ENCODE results near the gene NUDT14. TPM values are rescaled to one million over a fixed set of nuclear protein-coding genes. Genes with fewer than 3 reads are reported as not detected.

Gene NUDT14
- total and polyA plus RNA-seq, 3 experiments from 2014 or later: 6.7 to 12.4 (median 6.9) TPM

DNA sequence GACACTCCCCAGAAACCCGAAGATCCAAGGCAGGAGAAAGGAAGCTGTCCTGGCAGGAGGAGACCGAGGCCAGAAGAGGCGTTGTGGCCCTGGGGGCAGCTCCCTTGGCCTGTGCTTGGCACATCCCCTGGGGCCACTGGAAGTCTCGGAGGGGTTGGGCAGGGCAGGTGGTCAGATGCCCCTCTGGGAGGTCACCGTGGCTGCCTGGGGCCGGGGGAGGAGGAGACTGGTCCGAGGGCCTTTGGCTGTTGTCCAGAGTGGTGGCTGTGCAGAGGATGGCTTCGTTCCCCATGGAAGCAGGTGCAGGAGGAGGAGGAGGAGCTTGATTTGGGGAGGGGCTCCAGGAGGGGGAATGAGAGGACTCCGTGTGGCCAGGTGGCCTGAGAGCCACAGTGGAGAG lies 3.3 kb upstream of the NUDT14 start:
- H3K4me1 Mint-ChIP-seq: peaks cover 0 to 18% (median 4%) of the 10 kb centered on the region in 3 donors
- H3K36me3 Mint-ChIP-seq: no peaks in the 10 kb centered on the region
- H3K4me3 Mint-ChIP-seq: no peak overlapping the region
- DNase-seq: no peak
- ChIA-PET POLR2A (no interaction called here), CTCF (interaction anchor here (1.3 to 1.9 kb wide), 2 partner anchors 11 to 15 kb away, joined by 5 read pairs; partner anchors contain the start of gene JAG2)
- H3K27me3 Mint-ChIP-seq: peaks cover 0 to 2% of the 10 kb centered on the region in 2 donors
- no peaks in the 10 kb centered on the region for H3K9me3 Mint-ChIP-seq
- Histone ChIP-seq H3K27me3 (ENCODE audit: insufficient read depth, low read length, poor library complexity, severe bottlenecking) (no peaks in the 10 kb centered on the region), H3K4me3 (ENCODE audit: low read length) (no peak overlapping the region), H3K36me3 (ENCODE audit: insufficient read depth, low read length) (no peaks in the 10 kb centered on the region), H3K4me1 (ENCODE audit: insufficient read depth, low read length) (peaks cover 20% of the 10 kb centered on the region), H3K27ac (ENCODE audit: low read depth, low read length) (no peak overlapping the region), H3K9me3 (ENCODE audit: low read length) (no peaks in the 10 kb centered on the region)
- H3K27ac Mint-ChIP-seq: no peak overlapping the region

DNA sequence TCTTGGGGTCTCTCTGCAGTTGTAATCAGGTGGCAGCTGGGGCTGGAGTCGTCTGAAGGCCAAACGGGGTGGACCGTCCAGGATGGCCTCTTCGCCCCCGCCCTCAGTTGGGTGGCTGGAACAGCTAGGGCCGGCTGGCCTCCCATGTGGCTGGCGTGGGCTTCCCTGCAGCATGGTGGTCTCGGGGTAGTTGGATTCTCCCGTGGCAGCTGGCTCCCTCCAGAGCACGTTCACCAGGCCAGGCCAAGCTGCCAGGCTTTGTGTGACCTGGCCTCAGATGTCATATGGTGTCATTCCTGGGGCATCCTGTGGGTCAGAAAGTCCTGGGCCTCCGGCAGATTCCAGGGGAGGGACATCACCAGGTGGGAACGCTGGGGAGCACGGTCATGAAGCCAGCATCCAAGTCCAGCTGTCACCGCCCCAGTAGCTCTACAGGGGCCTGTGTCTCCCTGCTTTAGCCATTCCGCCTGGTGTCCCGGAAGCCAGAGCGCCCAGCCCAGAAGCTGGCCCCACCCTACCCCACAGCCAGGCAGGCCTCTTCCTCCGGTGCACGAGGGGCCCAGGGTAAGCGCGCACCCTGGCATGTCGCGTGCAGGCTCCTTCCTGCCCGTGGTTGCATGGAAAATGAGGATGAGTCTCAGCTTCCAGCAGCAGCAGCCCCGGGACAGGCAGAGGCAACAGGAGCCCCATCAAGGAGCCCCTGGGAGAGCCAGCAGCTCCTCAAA lies 1.3 kb upstream of the NUDT14 start:
- Histone ChIP-seq H3K4me1 (ENCODE audit: insufficient read depth, low read length) (peaks cover 20% of the 10 kb centered on the region), H3K27ac (ENCODE audit: low read depth, low read length) (no peak overlapping the region), H3K27me3 (ENCODE audit: insufficient read depth, low read length, poor library complexity, severe bottlenecking) (no peaks in the 10 kb centered on the region), H3K36me3 (ENCODE audit: insufficient read depth, low read length) (no peaks in the 10 kb centered on the region), H3K4me3 (ENCODE audit: low read length) (no peak overlapping the region), H3K9me3 (ENCODE audit: low read length) (no peaks in the 10 kb centered on the region)
- H3K9me3 Mint-ChIP-seq: no peaks in the 10 kb centered on the region
- H3K4me3 Mint-ChIP-seq: peak overlapping the region; percentile 32 to 91 (median 65)
- H3K27me3 Mint-ChIP-seq: peaks cover 0 to 2% of the 10 kb centered on the region in 2 donors
- H3K36me3 Mint-ChIP-seq: no peaks in the 10 kb centered on the region
- DNase-seq: no peak
- peak overlapping the region in 3 of 8 donors; percentile 29 to 75 (median 66) for H3K27ac Mint-ChIP-seq
- ChIA-PET POLR2A (interaction anchor here (1.0 to 1.3 kb wide), 2 partner anchors 11 to 13 kb away, joined by 3 read pairs; no protein-coding TSS in a partner anchor), CTCF (interaction anchor here (0.6 to 1.6 kb wide), 5 partner anchors 10 to 95 kb away, joined by 3 to 4 read pairs (median 3); partner anchors contain the start of gene JAG2)
- H3K4me1 Mint-ChIP-seq: peaks cover 0 to 18% (median 4%) of the 10 kb centered on the region in 3 donors

DNA sequence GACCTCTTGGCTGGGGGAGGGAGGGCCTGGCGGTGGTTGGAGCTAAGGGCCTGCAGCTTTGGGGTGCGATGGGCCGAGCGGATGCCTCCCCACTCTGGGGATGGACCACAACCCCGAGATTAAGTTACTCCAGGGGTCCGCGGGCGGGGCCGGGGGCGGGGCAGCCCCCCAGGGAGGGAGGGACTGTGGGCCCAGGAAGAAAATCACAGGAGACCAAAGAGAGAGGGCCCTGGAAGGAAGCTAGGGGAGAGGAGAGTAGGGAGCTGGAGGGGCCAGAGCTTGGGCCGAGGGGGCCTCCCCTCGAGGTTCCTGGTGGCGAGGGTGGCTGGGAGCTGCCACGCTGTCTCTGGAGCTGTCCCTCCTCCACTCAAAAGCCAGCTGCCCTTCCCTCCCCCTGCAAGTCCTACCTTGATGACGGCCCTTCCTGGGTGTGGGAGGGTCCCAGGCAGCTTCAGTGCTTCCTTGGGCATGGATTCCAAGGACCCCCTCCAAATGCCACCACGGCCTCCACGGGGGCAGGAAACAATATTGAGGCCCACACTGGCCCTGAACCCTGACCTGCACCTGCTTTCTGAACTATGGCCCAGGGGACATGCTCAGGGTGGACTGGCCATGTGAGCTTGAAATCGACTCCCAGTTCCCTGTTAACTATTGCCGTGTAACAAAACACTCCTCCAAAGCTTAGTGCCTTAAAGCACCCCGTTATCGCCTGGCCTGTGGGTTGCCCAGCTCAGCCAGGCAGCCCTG lies 610 bp upstream of the NUDT14 start:
- Histone ChIP-seq H3K27me3 (ENCODE audit: insufficient read depth, low read length, poor library complexity, severe bottlenecking) (no peaks in the 10 kb centered on the region), H3K4me3 (ENCODE audit: low read length) (no peak overlapping the region), H3K4me1 (ENCODE audit: insufficient read depth, low read length) (peaks cover 20% of the 10 kb centered on the region), H3K36me3 (ENCODE audit: insufficient read depth, low read length) (no peaks in the 10 kb centered on the region), H3K9me3 (ENCODE audit: low read length) (no peaks in the 10 kb centered on the region), H3K27ac (ENCODE audit: low read depth, low read length) (no peak overlapping the region)
- Mint-ChIP-seq H3K4me3 (peak overlapping the region; percentile 37 to 91 (median 65)), H3K27me3 (peaks cover 0 to 2% of the 10 kb centered on the region in 2 donors), H3K9me3 (no peaks in the 10 kb centered on the region), H3K36me3 (no peaks in the 10 kb centered on the region), H3K27ac (peak overlapping the region in 3 of 8 donors; percentile 29 to 75 (median 66)), H3K4me1 (peaks cover 0 to 18% (median 4%) of the 10 kb centered on the region in 3 donors)
- POLR2A ChIA-PET: interaction anchor here (1.0 to 1.3 kb wide), 2 partner anchors 12 to 13 kb away, joined by 3 read pairs; no protein-coding TSS in a partner anchor
- DNase-seq: no peak
- CTCF ChIA-PET: interaction anchor here (0.7 to 1.6 kb wide), 5 partner anchors 9 to 207 kb away, joined by 3 to 4 read pairs (median 3); partner anchors contain the start of gene JAG2

- Histone ChIP-seq H3K9me3 (ENCODE audit: low read length) (no peaks in the 10 kb centered on the region), H3K4me3 (ENCODE audit: low read length) (no peak overlapping the region), H3K4me1 (ENCODE audit: insufficient read depth, low read length) (peaks cover 32% of the 10 kb centered on the region), H3K36me3 (ENCODE audit: insufficient read depth, low read length) (no peaks in the 10 kb centered on the region), H3K27ac (ENCODE audit: low read depth, low read length) (no peak overlapping the region), H3K27me3 (ENCODE audit: insufficient read depth, low read length, poor library complexity, severe bottlenecking) (no peaks in the 10 kb centered on the region)
- ChIA-PET CTCF (interaction anchor here (1.2 to 1.5 kb wide), 2 partner anchors 19 to 22 kb away, joined by 4 read pairs; no protein-coding TSS in a partner anchor), POLR2A (no interaction called here)
- Mint-ChIP-seq H3K4me3 (peak overlapping the region in 1 of 7 donors; percentile 61), H3K9me3 (no peaks in the 10 kb centered on the region), H3K4me1 (peaks cover 9 to 37% (median 15%) of the 10 kb centered on the region in 3 donors), H3K36me3 (no peaks in the 10 kb centered on the region), H3K27ac (no peak overlapping the region), H3K27me3 (peaks cover 0 to 2% of the 10 kb centered on the region in 2 donors)
- DNase-seq: no peak
Observed at GRCh38 chr14:105179191-105179590, 1.9 kb downstream of the NUDT14 start.

DNA sequence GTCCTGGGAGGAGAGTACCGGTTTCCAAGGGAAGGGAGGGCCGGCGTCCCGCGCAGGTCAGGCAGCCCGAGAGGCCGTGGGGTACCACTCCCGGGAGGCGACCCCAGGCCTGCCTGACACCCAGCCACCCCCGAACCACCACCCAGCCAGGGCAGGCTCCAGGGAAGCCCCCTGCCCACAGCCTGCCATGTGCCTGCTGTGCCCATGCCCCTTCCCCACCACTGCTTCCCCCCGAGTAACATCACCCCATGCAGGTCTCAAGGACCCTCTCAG lies 2.3 kb downstream of the NUDT14 start:
- Histone ChIP-seq H3K36me3 (ENCODE audit: insufficient read depth, low read length) (no peaks in the 10 kb centered on the region), H3K27me3 (ENCODE audit: insufficient read depth, low read length, poor library complexity, severe bottlenecking) (no peaks in the 10 kb centered on the region), H3K4me3 (ENCODE audit: low read length) (no peak overlapping the region), H3K4me1 (ENCODE audit: insufficient read depth, low read length) (peaks cover 33% of the 10 kb centered on the region), H3K27ac (ENCODE audit: low read depth, low read length) (no peak overlapping the region), H3K9me3 (ENCODE audit: low read length) (no peaks in the 10 kb centered on the region)
- H3K36me3 Mint-ChIP-seq: no peaks in the 10 kb centered on the region
- POLR2A ChIA-PET: no interaction called here
- CTCF ChIA-PET: interaction anchor here (1.5 kb wide), 1 partner anchor 23 kb away, joined by 4 read pairs; no protein-coding TSS in a partner anchor
- no peak overlapping the region for H3K27ac Mint-ChIP-seq
- peak overlapping the region in 2 of 7 donors; percentile 41 to 42 for H3K4me3 Mint-ChIP-seq
- H3K4me1 Mint-ChIP-seq: peaks cover 11 to 41% (median 16%) of the 10 kb centered on the region in 3 donors
- H3K27me3 Mint-ChIP-seq: peaks cover 0 to 2% of the 10 kb centered on the region in 2 donors
- DNase-seq: no peak
- H3K9me3 Mint-ChIP-seq: no peaks in the 10 kb centered on the region

DNA sequence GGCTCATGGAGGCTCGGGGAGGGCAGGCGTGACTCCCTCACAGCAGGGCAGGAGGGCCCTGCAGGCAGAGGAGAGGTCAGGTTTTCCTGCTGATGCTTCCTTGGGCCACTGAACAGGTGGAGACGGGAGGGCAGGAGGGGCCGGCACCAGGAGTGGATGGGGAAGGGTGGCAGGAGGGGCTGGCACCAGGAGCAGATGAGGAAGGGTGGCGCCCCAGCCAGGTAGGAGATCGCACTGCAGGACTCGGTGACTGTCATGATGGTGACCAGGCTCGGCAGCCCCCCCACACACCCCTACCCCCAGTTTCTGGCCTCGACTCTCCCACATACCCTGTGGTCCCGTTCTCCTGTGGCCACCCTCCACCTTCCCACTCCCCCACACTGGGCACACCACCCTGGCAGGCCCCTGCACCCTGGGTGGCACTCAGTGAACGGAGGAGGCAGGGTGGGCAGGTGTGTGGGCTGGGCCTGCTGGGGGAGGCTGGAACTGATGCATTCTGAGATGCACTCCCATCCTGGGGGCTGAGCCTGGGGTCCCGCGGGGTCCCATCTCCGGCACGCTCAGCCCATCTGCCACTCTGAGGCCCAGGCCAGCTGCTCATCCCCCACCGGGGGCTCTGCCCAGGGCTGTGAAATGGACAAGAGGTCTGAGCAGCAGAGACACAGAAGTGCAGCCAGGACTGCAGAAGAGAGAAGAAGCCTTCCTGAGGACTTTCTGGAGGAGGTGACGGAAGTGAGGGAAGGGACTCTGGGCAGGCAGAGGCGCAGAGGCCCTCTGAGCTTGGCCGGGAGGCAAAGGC lies 2.8 kb downstream of the NUDT14 start:
- H3K9me3 Mint-ChIP-seq: no peaks in the 10 kb centered on the region
- H3K4me3 ChIP-seq (ENCODE audit: low read length): no peak overlapping the region
- peaks cover 0 to 2% of the 10 kb centered on the region in 2 donors for H3K27me3 Mint-ChIP-seq
- H3K27ac ChIP-seq (ENCODE audit: low read depth, low read length): no peak overlapping the region
- POLR2A ChIA-PET: no interaction called here
- CTCF ChIA-PET: interaction anchor here (1.5 kb wide), 1 partner anchor 23 kb away, joined by 4 read pairs; no protein-coding TSS in a partner anchor
- H3K36me3 Mint-ChIP-seq: no peaks in the 10 kb centered on the region
- H3K9me3 ChIP-seq (ENCODE audit: low read length): no peaks in the 10 kb centered on the region
- no peaks in the 10 kb centered on the region for H3K36me3 ChIP-seq (ENCODE audit: insufficient read depth, low read length)
- H3K27ac Mint-ChIP-seq: peak overlapping the region in 1 of 8 donors; percentile 54
- H3K4me3 Mint-ChIP-seq: peak overlapping the region in 4 of 7 donors; percentile 41 to 76 (median 46)
- H3K4me1 ChIP-seq (ENCODE audit: insufficient read depth, low read length): peaks cover 33% of the 10 kb centered on the region
- no peaks in the 10 kb centered on the region for H3K27me3 ChIP-seq (ENCODE audit: insufficient read depth, low read length, poor library complexity, severe bottlenecking)
- peaks cover 11 to 42% (median 16%) of the 10 kb centered on the region in 3 donors for H3K4me1 Mint-ChIP-seq
- DNase-seq: no peak

GRCh38 chr14:105177082-105177481 lies 4.0 kb downstream of the NUDT14 start:
- Mint-ChIP-seq H3K4me1 (peaks cover 11 to 38% (median 12%) of the 10 kb centered on the region in 3 donors), H3K4me3 (peak overlapping the region in 1 of 7 donors; percentile 48)

More at GRCh38 chr14:105177082-105177481, 4.0 kb downstream of the NUDT14 start:
- no peak for DNase-seq
- no peaks in the 10 kb centered on the region for H3K27me3 ChIP-seq (ENCODE audit: insufficient read depth, low read length, poor library complexity, severe bottlenecking)
- Mint-ChIP-seq H3K27ac (no peak overlapping the region), H3K9me3 (no peaks in the 10 kb centered on the region), H3K27me3 (peaks cover 0 to 2% of the 10 kb centered on the region in 2 donors), H3K36me3 (no peaks in the 10 kb centered on the region)
- no peaks in the 10 kb centered on the region for H3K36me3 ChIP-seq (ENCODE audit: insufficient read depth, low read length)
- no peak overlapping the region for H3K27ac ChIP-seq (ENCODE audit: low read depth, low read length)
- peaks cover 28% of the 10 kb centered on the region for H3K4me1 ChIP-seq (ENCODE audit: insufficient read depth, low read length)
- H3K9me3 ChIP-seq (ENCODE audit: low read length): no peaks in the 10 kb centered on the region
- no peak overlapping the region for H3K4me3 ChIP-seq (ENCODE audit: low read length)
- CTCF ChIA-PET: no interaction called here
- POLR2A ChIA-PET: no interaction called here

Measured in CD8-positive, alpha-beta memory T cell (primary cell).